ENCODE measurements around the gene RAB9B. TPM values are rescaled to one million over a fixed set of nuclear protein-coding genes. Genes with fewer than 3 reads are reported as not detected.

Gene RAB9B
- total and polyA plus RNA-seq, 2 of the 13 experiments (the other 11 are each of a cell fraction or from before 2014, with no cell fraction given): 0.04 TPM; not detected in 1

DNA sequence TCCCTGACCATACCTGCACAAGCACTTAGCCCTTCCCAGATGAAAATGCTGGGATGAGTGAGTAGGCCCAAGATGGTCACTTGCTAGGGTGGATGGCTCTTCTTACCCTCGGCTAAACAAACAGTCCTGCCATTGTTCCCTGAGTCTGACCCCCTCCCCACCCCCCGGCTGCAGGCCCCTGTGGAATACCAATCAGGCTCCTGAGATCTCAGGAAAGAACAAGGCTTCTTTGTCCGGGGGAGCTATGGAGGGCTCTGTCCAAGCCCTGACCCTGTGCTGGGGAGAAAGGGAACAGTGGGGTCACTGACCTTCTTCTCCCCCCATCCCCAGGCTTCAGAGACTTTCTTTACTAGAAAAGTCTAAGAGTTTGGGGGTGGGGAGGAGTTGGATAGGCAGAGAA lies 49.4 kb downstream of the RAB9B start (continued):
- TF ChIP-seq ZKSCAN1 (IDR thresholded peaks at IDR 0.05; ENCODE audit: low read length): no peak
- TF ChIP-seq, protein P1, sequence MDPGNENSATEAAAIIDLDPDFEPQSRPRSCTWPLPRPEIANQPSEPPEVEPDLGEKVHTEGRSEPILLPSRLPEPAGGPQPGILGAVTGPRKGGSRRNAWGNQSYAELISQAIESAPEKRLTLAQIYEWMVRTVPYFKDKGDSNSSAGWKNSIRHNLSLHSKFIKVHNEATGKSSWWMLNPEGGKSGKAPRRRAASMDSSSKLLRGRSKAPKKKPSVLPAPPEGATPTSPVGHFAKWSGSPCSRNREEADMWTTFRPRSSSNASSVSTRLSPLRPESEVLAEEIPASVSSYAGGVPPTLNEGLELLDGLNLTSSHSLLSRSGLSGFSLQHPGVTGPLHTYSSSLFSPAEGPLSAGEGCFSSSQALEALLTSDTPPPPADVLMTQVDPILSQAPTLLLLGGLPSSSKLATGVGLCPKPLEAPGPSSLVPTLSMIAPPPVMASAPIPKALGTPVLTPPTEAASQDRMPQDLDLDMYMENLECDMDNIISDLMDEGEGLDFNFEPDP (CRISPR knock-in tag; conservative IDR thresholded peaks at IDR 0.05): no peak

- Histone ChIP-seq H3K27ac (ENCODE audit: extremely low read length, insufficient read depth, low read length) (no peak overlapping the region), H3K27me3 (ENCODE audit: control insufficient read depth in 1 of 2, insufficient read depth in 2 of 2, low read length in 2 of 2) (no peaks in the 10 kb centered on the region; a peak in 2 of 5 replicates), H3K4me1 (ENCODE audit: insufficient read depth, low read length) (no peaks in the 10 kb centered on the region), H3K36me3 (replicated peaks in 1 of 2; ENCODE audit: control insufficient read depth in 1 of 2, insufficient read depth in 2 of 2, low read length in 2 of 2) (no peaks in the 10 kb centered on the region), H2AFZ (ENCODE audit: low read length) (no peak overlapping the region), H3K9me3 (ENCODE audit: low read length) (no peaks in the 10 kb centered on the region), H3K79me2 (ENCODE audit: insufficient read depth, low read length) (no peaks in the 10 kb centered on the region), H3K9ac (ENCODE audit: insufficient read depth, low read depth, low read length) (no peak overlapping the region), H3K4me2 (ENCODE audit: low read depth, low read length) (no peak overlapping the region), H4K20me1 (ENCODE audit: insufficient read depth, low read length) (no peaks in the 10 kb centered on the region), H3K4me3 (replicated peaks in 1 of 3; ENCODE audit: insufficient read depth in 1 of 3, low read depth in 2 of 3, low read length in 3 of 3) (no peak overlapping the region)
- POLR2A ChIA-PET: no interaction called here
- ATAC-seq (no peak), FAIRE-seq (no peak), DNase-seq (ENCODE audit: low spot score) (no peak)
- 0% methylated on average over 1 of the region's 1 CpG for WGBS (ENCODE audit: low lambda C conversion rate)
- in situ Hi-C loops (cut with HindIII; ENCODE audit: extremely low pct_ligation_motif_present, low pct_unique_long_range_greater_than_20kb): no loop called here
- CTCF ChIA-PET (ENCODE audit: low intra/inter-chr PET ratio, low total read pairs): no interaction called here
- intact Hi-C loops (cut with micrococcal nuclease; ENCODE audit: unreplicated experiment): no loop called here
- no TSS peak for BruUV-seq (replicated peaks)
- no peak for TF ChIP-seq HOXA7 (CRISPR knock-in tag; IDR thresholded peaks at IDR 0.05)
- no peak for TF ChIP-seq KDM2A (CRISPR knock-in tag; IDR thresholded peaks at IDR 0.05; ENCODE audit: borderline replicate concordance, low read depth)
- TF ChIP-seq SP1 (IDR thresholded peaks at IDR 0.05): no peak
- no peak for TF ChIP-seq SP1 (CRISPR knock-in tag; IDR thresholded peaks at IDR 0.05)
- TF ChIP-seq ZNF740 (CRISPR knock-in tag; IDR thresholded peaks at IDR 0.05): no peak
- TF ChIP-seq, protein P2, sequence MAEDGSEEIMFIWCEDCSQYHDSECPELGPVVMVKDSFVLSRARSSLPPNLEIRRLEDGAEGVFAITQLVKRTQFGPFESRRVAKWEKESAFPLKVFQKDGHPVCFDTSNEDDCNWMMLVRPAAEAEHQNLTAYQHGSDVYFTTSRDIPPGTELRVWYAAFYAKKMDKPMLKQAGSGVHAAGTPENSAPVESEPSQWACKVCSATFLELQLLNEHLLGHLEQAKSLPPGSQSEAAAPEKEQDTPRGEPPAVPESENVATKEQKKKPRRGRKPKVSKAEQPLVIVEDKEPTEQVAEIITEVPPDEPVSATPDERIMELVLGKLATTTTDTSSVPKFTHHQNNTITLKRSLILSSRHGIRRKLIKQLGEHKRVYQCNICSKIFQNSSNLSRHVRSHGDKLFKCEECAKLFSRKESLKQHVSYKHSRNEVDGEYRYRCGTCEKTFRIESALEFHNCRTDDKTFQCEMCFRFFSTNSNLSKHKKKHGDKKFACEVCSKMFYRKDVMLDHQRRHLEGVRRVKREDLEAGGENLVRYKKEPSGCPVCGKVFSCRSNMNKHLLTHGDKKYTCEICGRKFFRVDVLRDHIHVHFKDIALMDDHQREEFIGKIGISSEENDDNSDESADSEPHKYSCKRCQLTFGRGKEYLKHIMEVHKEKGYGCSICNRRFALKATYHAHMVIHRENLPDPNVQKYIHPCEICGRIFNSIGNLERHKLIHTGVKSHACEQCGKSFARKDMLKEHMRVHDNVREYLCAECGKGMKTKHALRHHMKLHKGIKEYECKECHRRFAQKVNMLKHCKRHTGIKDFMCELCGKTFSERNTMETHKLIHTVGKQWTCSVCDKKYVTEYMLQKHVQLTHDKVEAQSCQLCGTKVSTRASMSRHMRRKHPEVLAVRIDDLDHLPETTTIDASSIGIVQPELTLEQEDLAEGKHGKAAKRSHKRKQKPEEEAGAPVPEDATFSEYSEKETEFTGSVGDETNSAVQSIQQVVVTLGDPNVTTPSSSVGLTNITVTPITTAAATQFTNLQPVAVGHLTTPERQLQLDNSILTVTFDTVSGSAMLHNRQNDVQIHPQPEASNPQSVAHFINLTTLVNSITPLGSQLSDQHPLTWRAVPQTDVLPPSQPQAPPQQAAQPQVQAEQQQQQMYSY (CRISPR knock-in tag; IDR thresholded peaks at IDR 0.05): no peak
- TF ChIP-seq HMG20B (CRISPR knock-in tag; conservative IDR thresholded peaks at IDR 0.05): no peak
- TF ChIP-seq ZNF501 (CRISPR knock-in tag; IDR thresholded peaks at IDR 0.05): no peak
- no peak for TF ChIP-seq CSRNP1 (CRISPR knock-in tag; IDR thresholded peaks at IDR 0.05)
- TF ChIP-seq ONECUT2 (CRISPR knock-in tag; IDR thresholded peaks at IDR 0.05): no peak
These were observed 50.4 kb downstream of the RAB9B start for GRCh38 chrX:103781706-103782105.
